ENCODE results near the gene SYT14. TPM values are rescaled to one million over a fixed set of nuclear protein-coding genes. Genes with fewer than 3 reads are reported as not detected.

The SYT14 gene
- total RNA-seq, 1 experiment from 2014 or later = 12.0 TPM

DNA sequence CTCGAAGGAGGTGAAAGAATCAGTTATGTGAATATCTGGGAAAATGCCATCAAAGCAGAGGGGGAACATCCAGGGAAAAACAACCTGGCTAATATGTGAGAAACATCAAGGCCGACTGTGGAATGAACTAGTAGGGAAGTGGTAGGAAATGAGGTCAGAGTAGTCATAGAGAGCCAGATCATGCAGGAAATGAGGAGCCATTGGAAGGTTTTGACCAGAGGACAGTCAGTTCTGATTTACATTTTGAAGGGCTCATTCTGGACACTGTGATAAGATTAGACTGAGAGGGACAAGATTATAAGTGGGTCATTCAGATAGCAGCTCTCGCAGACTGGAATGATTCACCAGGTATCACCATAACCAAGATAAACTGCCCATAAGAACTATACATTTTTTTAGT is 63.7 kb downstream of the SYT14 start:
- POLR2A ChIA-PET = no interaction called here

More for the DNA sequence above, 63.7 kb downstream of the SYT14 start:
- Mint-ChIP-seq H3K27me3 (ENCODE audit: low read depth) (no peaks in the 10 kb centered on the region), H3K9me3 (no peaks in the 10 kb centered on the region), H3K4me1 (no peaks in the 10 kb centered on the region), H3K27ac (no peak overlapping the region; the same call in 1 of the 2 replicates), H3K4me3 (no peak overlapping the region), H3K36me3 (no peaks in the 10 kb centered on the region)
- ATAC-seq = no peak
- CTCF ChIA-PET = no interaction called here
- DNase-seq (ENCODE audit: low spot score) = no peak
- TF ChIP-seq MYBL2 (CRISPR knock-in tag; IDR thresholded peaks at IDR 0.05) (no peak), CBFB (CRISPR knock-in tag; IDR thresholded peaks at IDR 0.05; ENCODE audit: low read depth) (no peak), TEAD4 (CRISPR knock-in tag; IDR thresholded peaks at IDR 0.05) (no peak), PRDM15 (CRISPR knock-in tag; IDR thresholded peaks at IDR 0.05) (no peak), RORB (CRISPR knock-in tag; IDR thresholded peaks at IDR 0.05) (no peak), PRRX2 (CRISPR knock-in tag; IDR thresholded peaks at IDR 0.05) (no peak), IRF2 (CRISPR knock-in tag; IDR thresholded peaks at IDR 0.05; ENCODE audit: borderline replicate concordance, low read depth) (no peak), NFYB (CRISPR knock-in tag; conservative IDR thresholded peaks at IDR 0.05; ENCODE audit: low read depth) (no peak), OVOL2 (CRISPR knock-in tag; IDR thresholded peaks at IDR 0.05; ENCODE audit: borderline replicate concordance) (no peak), ATF1 (CRISPR knock-in tag; IDR thresholded peaks at IDR 0.05) (no peak)
- TF ChIP-seq, protein P1, sequence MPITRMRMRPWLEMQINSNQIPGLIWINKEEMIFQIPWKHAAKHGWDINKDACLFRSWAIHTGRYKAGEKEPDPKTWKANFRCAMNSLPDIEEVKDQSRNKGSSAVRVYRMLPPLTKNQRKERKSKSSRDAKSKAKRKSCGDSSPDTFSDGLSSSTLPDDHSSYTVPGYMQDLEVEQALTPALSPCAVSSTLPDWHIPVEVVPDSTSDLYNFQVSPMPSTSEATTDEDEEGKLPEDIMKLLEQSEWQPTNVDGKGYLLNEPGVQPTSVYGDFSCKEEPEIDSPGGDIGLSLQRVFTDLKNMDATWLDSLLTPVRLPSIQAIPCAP (CRISPR knock-in tag; IDR thresholded peaks at IDR 0.05) = no peak
- TF ChIP-seq, protein P2, sequence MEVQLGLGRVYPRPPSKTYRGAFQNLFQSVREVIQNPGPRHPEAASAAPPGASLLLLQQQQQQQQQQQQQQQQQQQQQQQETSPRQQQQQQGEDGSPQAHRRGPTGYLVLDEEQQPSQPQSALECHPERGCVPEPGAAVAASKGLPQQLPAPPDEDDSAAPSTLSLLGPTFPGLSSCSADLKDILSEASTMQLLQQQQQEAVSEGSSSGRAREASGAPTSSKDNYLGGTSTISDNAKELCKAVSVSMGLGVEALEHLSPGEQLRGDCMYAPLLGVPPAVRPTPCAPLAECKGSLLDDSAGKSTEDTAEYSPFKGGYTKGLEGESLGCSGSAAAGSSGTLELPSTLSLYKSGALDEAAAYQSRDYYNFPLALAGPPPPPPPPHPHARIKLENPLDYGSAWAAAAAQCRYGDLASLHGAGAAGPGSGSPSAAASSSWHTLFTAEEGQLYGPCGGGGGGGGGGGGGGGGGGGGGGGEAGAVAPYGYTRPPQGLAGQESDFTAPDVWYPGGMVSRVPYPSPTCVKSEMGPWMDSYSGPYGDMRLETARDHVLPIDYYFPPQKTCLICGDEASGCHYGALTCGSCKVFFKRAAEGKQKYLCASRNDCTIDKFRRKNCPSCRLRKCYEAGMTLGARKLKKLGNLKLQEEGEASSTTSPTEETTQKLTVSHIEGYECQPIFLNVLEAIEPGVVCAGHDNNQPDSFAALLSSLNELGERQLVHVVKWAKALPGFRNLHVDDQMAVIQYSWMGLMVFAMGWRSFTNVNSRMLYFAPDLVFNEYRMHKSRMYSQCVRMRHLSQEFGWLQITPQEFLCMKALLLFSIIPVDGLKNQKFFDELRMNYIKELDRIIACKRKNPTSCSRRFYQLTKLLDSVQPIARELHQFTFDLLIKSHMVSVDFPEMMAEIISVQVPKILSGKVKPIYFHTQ (CRISPR knock-in tag; IDR thresholded peaks at IDR 0.05) = no peak
- TF ChIP-seq, protein P3, sequence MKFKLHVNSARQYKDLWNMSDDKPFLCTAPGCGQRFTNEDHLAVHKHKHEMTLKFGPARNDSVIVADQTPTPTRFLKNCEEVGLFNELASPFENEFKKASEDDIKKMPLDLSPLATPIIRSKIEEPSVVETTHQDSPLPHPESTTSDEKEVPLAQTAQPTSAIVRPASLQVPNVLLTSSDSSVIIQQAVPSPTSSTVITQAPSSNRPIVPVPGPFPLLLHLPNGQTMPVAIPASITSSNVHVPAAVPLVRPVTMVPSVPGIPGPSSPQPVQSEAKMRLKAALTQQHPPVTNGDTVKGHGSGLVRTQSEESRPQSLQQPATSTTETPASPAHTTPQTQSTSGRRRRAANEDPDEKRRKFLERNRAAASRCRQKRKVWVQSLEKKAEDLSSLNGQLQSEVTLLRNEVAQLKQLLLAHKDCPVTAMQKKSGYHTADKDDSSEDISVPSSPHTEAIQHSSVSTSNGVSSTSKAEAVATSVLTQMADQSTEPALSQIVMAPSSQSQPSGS (CRISPR knock-in tag; IDR thresholded peaks at IDR 0.05; ENCODE audit: borderline replicate concordance, low read depth) = no peak
- TF ChIP-seq, protein P4, sequence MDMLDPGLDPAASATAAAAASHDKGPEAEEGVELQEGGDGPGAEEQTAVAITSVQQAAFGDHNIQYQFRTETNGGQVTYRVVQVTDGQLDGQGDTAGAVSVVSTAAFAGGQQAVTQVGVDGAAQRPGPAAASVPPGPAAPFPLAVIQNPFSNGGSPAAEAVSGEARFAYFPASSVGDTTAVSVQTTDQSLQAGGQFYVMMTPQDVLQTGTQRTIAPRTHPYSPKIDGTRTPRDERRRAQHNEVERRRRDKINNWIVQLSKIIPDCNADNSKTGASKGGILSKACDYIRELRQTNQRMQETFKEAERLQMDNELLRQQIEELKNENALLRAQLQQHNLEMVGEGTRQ (CRISPR knock-in tag; IDR thresholded peaks at IDR 0.05) = no peak
- TF ChIP-seq, protein P5, sequence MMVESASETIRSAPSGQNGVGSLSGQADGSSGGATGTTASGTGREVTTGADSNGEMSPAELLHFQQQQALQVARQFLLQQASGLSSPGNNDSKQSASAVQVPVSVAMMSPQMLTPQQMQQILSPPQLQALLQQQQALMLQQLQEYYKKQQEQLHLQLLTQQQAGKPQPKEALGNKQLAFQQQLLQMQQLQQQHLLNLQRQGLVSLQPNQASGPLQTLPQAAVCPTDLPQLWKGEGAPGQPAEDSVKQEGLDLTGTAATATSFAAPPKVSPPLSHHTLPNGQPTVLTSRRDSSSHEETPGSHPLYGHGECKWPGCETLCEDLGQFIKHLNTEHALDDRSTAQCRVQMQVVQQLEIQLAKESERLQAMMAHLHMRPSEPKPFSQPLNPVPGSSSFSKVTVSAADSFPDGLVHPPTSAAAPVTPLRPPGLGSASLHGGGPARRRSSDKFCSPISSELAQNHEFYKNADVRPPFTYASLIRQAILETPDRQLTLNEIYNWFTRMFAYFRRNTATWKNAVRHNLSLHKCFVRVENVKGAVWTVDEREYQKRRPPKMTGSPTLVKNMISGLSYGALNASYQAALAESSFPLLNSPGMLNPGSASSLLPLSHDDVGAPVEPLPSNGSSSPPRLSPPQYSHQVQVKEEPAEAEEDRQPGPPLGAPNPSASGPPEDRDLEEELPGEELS (CRISPR knock-in tag; IDR thresholded peaks at IDR 0.05) = no peak

All from WTC11 (cell line).